GM19455 (cell line): ENCODE measurements around the gene MYCN.
"Not testable (repeated sequence)": the region's sequence is repeated elsewhere in the genome, so short reads cannot be mapped to it uniquely, and the experiment has no call there.

ENCODE experiments used
- ATAC-seq: cut with Tn5 transposase; IDR thresholded peaks from one replicate; pipeline ENCODE4 v1.9.1; 2021; ENCODE audit not compliant: unreplicated experiment

The MYCN gene

DNA sequence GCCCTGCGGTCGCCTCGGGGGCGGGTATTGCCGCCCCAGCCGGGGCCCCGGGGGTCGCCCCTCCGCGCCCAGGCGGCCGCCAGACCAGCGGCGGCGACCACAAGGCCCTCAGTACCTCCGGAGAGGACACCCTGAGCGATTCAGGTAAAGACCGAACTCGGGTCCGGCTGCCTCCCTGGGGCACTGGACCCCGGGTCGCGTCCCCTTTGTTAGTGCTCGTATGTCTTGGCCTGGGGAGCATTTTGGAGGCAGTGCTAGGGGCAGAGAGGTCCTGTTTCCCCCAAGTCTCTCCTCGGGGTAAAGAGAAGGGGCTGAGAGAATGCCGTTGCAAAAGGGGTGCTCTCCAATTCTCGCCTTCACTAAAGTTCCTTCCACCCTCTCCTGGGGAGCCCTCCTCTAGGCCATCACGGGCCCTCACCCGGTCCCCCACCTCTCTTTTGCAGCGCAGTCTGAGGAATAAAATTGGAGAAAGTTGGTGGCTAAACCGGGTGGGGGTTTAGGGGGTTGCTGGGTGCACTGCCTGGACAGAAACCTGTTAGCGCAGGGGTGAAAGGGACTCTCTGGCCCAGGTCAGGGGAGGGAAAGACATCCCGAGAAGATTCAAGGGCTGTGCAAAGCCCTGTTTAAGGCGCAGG, 2.5 kb downstream of the MYCN start:
- no peak for ATAC-seq

DNA sequence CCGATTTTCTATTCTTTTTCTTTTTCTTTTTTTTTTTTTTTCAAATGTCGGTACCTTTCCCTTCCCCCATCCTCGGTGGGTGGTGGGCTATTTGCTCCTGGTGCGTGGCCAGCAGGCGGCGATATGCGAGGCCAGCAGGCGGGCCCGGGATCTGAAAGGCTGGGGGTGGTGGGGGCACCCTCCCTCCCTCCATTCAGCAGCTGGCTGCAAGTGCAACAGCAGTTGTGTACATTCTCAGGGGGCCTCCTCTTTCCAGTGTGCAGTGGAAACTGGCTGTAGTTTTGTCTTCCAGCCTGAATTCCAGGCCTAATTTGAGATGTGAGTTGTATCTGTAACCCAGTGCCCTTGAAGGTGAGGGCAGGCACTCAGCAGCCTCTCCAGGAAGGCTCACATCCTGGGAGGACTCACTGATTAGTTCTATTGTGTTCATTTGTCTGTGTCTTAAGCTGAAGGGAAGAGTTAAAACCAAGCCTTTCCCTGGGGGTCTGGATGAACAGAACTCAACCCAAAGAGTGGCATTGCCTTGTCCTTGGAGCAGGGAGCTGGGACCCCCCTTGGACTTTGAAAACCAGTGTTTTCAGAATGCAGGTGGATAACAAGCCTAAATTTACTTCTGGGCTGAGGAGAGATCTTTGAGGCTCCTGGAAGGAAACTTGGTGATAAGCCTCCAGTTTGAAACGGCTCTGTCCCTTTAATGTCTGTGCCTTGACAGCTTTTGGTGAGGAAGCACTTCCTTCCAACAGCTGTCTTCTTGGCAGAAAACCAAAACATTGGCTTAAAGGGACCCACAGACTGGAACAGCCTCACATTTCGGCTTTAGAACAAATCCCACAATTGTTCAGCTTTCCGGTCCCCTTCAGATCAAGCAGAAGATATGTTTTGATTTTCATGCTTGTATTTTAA, 3.3 kb downstream of the MYCN start:
- ATAC-seq: no peak

DNA sequence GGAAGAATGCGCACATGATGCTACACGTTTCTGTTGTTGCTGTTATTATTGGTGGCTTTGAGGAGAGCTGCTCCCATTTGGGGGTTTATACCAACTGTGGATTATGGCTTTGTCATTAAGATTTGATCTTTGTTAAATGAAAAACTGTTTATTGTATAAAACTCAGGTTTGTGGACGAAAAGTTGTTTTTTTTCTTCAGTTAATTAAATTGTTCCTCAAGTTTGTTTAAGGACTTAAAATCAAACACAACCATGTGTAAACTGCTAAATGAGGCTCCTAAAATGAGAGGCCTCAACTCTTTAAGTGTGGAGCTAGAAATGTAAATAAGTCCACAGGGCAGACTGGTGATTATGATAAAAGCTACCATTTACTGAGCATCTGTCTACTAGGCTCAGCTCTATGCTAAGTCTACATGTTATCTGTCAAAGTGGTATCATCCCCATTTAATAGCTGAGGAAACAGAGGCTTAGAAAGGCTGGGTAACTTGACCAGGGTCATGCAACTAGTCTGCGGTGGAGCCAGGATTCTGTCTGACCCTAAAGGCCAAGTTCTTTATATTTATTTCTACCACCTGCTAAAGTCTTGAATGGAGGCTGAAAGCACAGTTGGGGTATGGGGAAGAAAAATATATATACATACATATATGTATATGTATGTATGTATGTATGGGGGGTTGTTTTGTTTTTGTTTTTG, 4.1 kb downstream of the MYCN start:
- no peak for ATAC-seq

DNA sequence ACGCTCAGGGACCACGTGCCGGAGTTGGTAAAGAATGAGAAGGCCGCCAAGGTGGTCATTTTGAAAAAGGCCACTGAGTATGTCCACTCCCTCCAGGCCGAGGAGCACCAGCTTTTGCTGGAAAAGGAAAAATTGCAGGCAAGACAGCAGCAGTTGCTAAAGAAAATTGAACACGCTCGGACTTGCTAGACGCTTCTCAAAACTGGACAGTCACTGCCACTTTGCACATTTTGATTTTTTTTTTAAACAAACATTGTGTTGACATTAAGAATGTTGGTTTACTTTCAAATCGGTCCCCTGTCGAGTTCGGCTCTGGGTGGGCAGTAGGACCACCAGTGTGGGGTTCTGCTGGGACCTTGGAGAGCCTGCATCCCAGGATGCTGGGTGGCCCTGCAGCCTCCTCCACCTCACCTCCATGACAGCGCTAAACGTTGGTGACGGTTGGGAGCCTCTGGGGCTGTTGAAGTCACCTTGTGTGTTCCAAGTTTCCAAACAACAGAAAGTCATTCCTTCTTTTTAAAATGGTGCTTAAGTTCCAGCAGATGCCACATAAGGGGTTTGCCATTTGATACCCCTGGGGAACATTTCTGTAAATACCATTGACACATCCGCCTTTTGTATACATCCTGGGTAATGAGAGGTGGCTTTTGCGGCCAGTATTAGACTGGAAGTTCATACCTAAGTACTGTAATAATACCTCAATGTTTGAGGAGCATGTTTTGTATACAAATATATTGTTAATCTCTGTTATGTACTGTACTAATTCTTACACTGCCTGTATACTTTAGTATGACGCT, 5.8 kb downstream of the MYCN start:
- ATAC-seq: no peak

DNA sequence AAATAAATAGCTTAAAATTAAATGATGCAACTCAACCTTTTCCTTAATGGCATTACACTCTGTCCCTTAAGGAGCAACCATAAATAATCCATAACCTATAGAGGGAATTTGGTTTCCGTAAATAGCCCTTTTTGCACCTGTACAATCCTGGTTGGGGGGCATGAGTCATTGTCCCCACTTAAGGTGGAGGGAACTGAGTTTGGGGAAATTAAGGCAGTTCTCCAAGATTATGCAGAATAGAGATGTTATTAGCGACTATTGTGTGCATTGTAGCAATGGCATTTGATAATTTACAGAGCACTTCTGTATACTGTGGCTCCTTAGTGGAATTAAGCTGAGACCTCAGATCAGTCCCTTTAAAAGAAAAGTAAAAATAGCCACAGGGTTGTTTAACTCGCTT, 6.6 kb downstream of the MYCN start:
- no peak for ATAC-seq

DNA sequence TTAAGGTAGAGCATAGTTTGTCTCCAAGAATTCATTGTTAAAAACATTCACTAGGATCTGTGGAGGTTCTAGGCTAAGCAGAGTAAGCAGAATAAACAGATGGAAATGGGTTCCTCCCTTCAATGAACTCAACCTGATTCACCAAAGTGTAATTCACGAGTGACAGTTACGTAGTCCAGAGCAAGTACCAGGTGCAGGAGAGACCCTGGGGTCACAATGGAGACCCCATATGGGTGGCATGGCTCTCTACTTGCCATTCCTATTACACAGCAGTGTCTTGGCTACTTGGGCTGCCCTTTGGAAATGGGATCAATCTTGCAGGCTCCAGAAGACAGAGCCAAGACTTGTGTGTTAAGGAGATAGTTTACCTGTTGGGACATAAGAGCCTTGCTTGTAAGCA, 7.1 kb downstream of the MYCN start:
- ATAC-seq: no peak

DNA sequence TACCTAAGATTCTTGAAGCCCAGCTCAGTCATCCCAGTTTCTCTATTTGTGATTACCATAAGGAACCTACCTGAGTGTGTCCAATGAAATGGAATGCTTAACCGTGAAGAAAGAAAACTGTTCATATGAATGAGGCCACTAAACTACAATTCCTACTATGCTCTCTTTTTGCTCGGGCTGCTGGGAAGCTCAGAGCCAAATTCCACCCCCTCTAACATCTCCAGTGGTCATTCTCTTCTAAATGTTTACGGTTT, 8.3 kb downstream of the MYCN start:
- ATAC-seq: no peak

DNA sequence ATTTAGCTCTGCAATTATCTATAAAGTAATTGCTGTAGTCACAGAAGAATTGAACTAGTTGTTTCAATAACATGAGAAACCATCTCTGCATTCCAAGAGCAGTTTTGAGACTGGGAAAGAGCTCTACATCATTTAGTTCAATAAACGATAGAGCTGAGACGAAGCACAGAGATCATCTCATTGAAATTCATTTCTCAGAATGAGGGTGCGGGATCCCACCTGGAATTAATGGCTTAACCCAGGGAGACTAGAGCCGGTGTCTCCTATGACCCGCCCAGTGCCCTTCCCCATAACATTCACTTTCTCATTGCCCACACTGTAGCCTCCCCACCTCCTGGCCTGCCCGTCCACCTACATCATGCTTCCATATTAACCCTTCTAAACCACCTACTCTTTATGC, 8.8 kb downstream of the MYCN start:
- ATAC-seq: no peak

DNA sequence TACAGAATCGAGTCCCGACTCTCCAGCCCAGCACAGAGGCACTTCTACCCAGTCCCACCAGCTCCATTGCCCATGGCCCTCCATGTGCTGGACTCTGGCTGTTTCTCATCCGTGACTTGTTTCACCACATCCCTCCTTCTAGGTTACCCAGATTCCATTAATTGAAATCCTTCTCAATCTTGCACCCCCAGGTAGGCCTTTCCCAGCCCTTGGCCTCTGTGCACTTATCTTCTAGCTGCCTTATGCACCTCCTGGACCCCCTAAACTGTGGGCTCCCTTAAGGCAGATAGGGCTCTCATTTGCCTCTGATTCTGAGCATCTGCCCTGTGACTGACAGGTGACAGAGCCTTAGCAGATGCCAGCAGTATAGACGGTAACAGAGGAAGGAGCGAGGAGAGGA, 9.2 kb downstream of the MYCN start:
- ATAC-seq: no peak

DNA sequence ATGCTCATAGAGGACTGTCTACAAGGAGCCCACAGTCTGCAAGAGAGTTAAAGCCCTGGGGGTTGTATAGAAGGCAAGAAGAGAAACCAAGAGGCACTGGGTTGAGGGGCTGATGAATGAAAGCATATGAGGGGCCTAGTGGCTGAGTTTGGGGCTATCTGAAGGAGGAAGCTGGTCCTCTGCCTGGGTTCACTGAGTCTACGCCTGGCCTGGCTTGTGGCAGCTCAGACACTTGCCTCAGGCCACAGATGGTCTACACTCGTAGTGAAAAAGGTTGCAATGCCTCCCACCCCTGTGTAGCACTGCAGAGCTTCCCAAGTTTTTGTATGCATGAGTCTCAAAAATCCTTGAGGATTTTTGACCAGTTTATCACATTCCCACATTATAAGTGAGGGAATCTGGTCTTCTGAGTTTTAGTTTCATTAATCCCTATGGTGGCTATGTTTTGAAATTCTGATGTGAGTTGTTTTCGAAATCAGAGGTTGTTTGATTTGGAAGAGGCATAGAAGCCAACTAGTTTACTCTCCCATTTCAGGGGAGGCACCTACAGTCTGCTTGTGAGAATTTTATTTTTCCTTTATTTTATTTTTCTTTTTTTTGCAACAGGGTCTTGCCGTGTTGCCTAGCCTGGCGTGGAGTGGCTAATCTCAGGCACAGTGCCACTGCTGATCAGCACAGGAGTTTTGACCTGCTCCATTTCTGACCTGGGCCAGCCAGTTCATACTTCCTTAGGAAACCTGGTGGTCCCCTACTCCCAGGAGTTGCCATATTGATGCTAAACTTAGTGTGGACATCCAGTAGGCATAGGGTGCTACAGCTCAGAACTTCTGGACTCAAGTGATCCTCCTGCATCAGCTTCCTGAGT, 10.0 kb downstream of the MYCN start:
- ATAC-seq: no peak

DNA sequence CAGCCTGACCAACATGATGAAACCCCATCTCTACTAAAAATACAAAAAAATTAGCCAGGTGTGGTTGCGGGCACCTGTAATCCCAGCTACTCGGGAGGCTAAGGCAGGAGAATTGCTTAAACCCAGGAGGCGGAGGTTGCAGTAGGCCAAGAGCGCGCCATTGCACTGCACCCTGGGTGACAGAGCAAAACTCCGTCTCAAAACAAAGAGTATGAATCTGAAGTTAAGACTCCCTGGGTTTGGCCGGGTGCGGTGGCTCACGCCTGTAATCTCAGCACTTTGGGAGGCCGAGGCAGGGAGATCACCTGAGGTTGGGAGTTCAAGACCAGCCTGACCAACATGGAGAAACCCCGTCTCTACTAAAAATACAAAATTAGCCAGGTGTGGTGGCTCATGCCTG, 11.6 kb downstream of the MYCN start:
- not testable (repeated sequence) for ATAC-seq

DNA sequence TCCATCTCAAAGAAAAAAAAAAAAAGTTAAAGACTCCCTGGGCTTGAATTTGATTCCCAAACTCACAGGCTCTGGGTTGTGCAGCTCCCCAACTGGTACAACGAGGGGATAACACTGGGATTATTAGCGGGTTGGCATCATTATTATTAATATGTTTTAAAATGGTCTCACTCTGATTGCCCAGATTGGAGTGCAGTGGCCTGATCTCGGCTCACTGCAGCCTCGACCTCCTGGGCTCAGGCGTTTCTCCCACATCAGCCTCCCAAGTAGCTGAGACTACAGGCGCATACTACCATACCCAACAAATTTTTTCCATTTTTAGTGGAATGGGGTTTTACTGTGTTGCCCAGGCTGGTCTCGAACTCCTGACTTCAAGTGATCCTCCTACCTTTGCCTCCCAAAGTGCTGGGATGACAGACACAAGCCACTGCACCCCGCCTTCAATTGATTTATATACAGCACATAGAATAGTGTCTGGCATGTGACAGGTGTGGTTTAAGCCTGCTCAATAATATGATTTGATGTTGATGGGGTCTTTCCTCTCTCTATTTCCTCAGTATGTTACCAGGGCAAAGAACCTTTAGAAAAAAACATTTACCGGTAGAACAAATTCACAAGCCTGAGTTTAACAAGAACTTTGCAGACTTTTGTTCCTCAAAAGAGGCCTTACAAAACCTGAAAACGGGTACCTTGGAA, 12.2 kb downstream of the MYCN start:
- no peak for ATAC-seq

DNA sequence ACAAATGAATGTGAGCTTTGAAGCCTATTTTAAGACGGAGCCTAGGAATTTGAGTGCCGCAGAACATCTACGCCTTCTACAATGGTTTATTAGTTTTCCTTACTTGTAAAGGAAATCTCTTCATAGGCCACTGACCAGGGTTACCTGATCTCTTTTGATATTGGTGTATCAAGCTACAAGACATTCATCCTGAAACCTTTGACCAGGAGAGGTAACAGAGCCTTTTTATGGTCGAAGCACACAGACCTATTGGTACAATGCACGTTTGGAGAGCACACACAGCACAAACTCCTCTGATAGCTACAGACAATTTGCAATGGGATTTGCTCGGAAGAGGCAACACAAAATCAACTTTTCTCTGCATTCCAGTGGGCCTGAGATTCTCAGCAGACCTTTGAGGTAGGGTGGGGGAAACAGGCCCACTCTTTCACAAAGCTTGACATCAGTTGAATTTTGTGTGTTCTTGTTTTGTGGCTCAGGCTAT, 12.8 kb downstream of the MYCN start:
- no peak for ATAC-seq

DNA sequence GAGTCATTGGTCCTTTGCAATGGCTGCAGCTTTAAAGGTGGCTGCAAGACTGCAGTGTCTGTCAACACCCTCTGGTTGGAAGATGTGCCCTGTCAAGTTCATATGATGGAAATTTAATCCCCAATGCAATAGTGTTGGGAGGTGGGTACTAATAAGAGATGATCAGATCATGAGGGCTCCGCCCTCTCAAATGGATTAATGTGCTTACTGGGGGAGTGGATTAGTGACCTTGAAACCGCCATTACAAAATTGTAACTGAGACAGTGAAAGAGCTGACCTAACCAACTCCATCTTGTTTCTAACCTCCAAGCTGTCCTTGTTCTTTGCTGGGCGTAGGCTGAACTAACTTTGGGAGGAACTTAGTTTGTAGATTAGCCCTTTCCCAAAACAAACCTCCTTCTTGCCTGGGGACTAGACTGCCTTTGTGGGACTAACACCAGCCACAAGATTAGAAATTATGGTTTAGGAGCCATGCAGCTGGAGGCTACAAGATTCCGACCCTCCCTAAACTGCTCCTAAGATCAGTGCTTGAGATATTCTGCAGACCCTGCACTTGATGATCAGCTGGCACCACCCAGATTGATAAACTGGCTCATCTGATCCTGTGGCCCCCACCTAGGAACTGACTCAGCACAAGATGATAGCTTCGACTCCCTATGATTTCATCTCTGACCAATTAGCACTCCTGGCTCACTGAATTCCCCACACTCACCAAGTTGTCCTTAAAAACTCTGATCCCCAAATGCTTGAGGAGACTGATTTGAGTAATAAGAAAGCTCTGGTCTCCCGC, 13.7 kb downstream of the MYCN start:
- no peak for ATAC-seq

DNA sequence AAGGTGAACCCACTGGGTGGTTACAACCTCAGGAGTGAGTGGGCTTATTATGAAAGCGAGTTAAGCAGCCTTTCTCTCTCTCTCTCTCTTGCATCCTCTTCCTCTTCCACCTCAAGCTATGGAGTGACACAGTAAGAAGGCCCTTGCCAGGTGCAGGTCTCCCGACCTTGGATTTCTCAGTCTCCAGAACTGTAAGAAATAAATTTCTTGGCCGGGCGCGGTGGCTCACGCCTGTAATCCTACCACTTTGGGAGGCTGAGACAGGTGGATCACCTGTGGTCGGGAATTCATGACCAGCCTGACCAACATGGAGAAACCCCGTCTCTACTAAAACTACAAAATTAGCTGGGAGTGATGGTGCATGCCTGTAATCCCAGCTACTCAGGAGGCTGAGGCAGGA, 14.4 kb downstream of the MYCN start:
- ATAC-seq: no peak

DNA sequence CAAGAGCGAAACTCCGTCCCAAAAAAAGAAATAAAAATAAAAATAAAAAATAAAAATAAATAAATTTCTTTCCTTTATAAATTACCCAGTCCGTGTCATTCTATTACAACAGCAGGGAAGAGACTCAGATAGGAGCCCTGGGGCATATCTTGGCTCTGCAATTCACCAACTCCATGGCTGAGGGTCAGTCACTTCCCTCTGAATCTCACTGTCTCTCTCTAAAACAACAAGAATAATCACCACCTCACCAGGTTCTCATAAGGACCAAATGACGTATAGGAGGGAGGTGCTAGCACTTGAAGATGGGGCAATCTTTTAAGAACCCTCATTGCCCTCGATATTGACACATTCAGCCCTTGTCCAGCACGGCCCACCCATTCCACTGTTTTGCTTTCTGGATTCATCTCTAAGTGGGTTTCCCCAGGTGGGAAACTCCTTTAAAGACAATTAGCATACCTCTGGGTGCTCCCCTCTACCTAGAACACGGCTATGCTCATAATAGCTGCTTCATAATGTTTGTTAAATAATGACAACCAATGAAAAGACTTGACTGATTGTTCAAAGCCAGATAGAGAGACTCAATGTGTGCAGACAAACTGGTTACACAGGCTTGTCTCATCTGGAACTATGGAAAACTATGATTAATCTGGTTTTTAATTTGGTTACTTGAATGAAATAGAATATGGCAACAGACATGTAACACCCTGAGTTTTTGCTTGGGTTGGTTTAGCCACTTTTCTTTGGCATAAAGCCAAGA, 15.1 kb downstream of the MYCN start:
- ATAC-seq: no peak

DNA sequence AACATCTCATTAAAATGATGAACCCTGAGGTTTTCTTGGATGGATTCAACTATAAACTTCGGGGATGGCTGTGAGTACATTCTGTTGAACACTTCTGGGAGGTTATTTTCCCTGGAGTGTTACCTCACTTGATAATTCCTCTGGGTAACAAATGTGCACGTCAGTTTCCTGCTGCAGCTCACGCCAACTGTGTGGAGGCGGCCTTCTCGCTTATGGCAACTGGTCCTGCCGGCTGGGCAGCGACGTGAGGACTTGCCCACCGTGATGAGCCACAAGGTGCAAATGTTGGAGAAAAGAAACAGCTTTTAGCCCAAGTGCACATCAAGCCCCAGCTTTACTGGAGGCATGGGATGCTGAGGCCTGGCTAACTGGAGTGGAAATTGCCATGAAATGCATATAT, 15.9 kb downstream of the MYCN start:
- no peak for ATAC-seq
